Activated naive CD4-positive, alpha-beta T cell treated with Interleukin-2 at 50 U/mL for 16 hours (primary cell): ENCODE data around the gene NID1.
A peak's percentile ranks its signal among the peaks of the same experiment; 100 is the strongest.

Source experiments
- DNase-seq: peaks from one replicate; pipeline ENCODE4 v3.0.0-alpha.2; 2020

NID1 gene

GRCh38 chr1:236065509-236066005 is 667 bp upstream of the NID1 start:
- no peak for DNase-seq

- peak; percentile 19 for DNase-seq
These were observed 794 bp downstream of the NID1 start for GRCh38 chr1:236063919-236064673.

- DNase-seq = no peak
These were observed 1.4 kb downstream of the NID1 start for GRCh38 chr1:236063551-236063918.

GRCh38 chr1:236060286-236060685 is 4.6 kb downstream of the NID1 start:
- DNase-seq = no peak

- DNase-seq = no peak
These were observed 5.9 kb downstream of the NID1 start for GRCh38 chr1:236059011-236059410.

GRCh38 chr1:236058141-236058934 is 6.6 kb downstream of the NID1 start:
- no peak for DNase-seq

GRCh38 chr1:236057546-236057945 is 7.3 kb downstream of the NID1 start:
- DNase-seq = no peak

GRCh38 chr1:236052232-236052993 is 12.5 kb downstream of the NID1 start:
- no peak for DNase-seq

- no peak for DNase-seq
These were observed 13.6 kb downstream of the NID1 start for GRCh38 chr1:236051242-236051791.

GRCh38 chr1:236045771-236046170 is 19.1 kb downstream of the NID1 start:
- no peak for DNase-seq

- DNase-seq = no peak
These were observed 20.5 kb downstream of the NID1 start for GRCh38 chr1:236044341-236044740.

GRCh38 chr1:236041631-236042618 is 23.0 kb downstream of the NID1 start:
- DNase-seq = no peak

- no peak for DNase-seq
These were observed 24.9 kb downstream of the NID1 start for GRCh38 chr1:236039740-236040685.

- no peak for DNase-seq
These were observed 26.9 kb downstream of the NID1 start for GRCh38 chr1:236038034-236038433.

- no peak for DNase-seq
These were observed 29.2 kb downstream of the NID1 start for GRCh38 chr1:236035681-236036101.

GRCh38 chr1:236033336-236033735 is 31.6 kb downstream of the NID1 start:
- DNase-seq = no peak

- DNase-seq = no peak
These were observed 34.4 kb downstream of the NID1 start for GRCh38 chr1:236030534-236030933.

- no peak for DNase-seq
These were observed 35.4 kb downstream of the NID1 start for GRCh38 chr1:236029428-236029940.

GRCh38 chr1:236027104-236027503 is 37.8 kb downstream of the NID1 start:
- no peak for DNase-seq

GRCh38 chr1:236025836-236026235 is 39.1 kb downstream of the NID1 start:
- DNase-seq = no peak
